IPS-20b (cell line): ENCODE measurements around the gene NSL1.

Experiments used
- H3K27ac ChIP-seq: one replicate; pipeline ENCODE4 v1.5.1; 2013; ENCODE audit warnings: low read length
- H3K27me3 ChIP-seq: 2 replicates; pipeline ENCODE4 v1.6.1; 2013; ENCODE audit warnings: mild to moderate bottlenecking, low read length, inconsistent platforms; ENCODE audit not compliant: insufficient read depth
- H3K36me3 ChIP-seq: 2 replicates; pipeline ENCODE4 v1.6.1; 2013; ENCODE audit warnings: low read depth, mild to moderate bottlenecking, inconsistent platforms, low read length, moderate library complexity; ENCODE audit not compliant: insufficient read depth
- H3K4me1 ChIP-seq: 2 replicates; pipeline ENCODE4 v1.6.1; 2013; ENCODE audit warnings: mild to moderate bottlenecking, control low read depth, inconsistent platforms, low read length, moderate library complexity; ENCODE audit not compliant: insufficient read depth
- H3K4me3 ChIP-seq: 2 replicates; pipeline ENCODE4 v1.5.1; 2013; ENCODE audit warnings: mild to moderate bottlenecking, low read length, inconsistent platforms
- H3K9ac ChIP-seq: 2 replicates; pipeline ENCODE4 v1.6.1; 2013; ENCODE audit warnings: low read depth, mild to moderate bottlenecking, inconsistent platforms, low read length, moderate library complexity
- H3K9me3 ChIP-seq: 2 replicates; pipeline ENCODE4 v1.6.1; 2013; ENCODE audit warnings: mild to moderate bottlenecking, low read depth, low read length, inconsistent platforms; ENCODE audit not compliant: insufficient read depth

The NSL1 gene

DNA sequence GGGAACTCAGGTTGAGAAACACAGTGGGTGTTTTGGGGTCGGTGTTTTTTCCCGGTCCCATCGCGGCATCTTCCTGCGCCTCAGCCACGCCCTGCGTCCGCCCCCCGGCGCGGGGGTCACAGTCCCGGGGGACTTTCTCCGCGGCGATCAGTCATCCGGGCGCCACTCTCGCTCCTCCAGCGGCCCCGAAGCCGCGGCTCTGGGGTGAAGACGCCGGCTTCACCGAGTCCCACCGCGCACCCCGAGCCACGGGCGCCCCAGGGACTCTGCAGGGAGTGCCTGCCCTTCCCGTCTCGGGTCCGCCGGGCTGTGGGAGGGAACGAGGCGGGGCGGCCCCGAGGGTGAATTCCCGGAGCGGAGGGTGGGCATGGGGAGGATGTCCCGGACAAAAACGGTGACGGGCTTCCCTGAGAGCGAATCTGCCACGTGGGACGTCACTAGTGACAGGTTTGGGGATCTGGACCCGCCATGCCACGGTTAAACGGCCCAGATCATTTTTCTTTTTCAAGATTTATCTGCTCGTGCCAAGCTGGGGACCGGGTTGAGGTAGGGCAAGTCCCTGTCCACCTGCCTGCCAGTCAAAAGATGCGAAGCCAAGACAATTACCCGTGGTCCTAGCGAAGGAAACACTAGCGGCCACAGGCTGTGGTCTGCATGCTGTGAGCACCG, 91.2 kb downstream of the NSL1 start:
- H3K36me3 ChIP-seq = no peaks in the 10 kb centered on the region
- H3K9me3 ChIP-seq = no peaks in the 10 kb centered on the region
- peaks cover 92% of the 10 kb centered on the region for H3K27me3 ChIP-seq
- no peak overlapping the region for H3K27ac ChIP-seq
- no peaks in the 10 kb centered on the region for H3K4me1 ChIP-seq
- peak overlapping the region; percentile 59; the same call in 1 of the 2 replicates for H3K4me3 ChIP-seq
- no peak overlapping the region for H3K9ac ChIP-seq

GRCh38 chr1:212699625-212700222, 91.9 kb downstream of the NSL1 start, which contains the start of gene BATF3:
Gene BATF3, minus strand, starts transcription at chr1:212699840. Its CDS starts 78 bp downstream, at chr1:212699762.
- no peak within 1 kb of the TSS for H3K9ac ChIP-seq
- no peaks in the 10 kb centered on the region for H3K9me3 ChIP-seq
- peak within 1 kb of the TSS; percentile 59; the same call in 1 of the 2 replicates for H3K4me3 ChIP-seq
- H3K27me3 ChIP-seq = peaks cover 92% of the 10 kb centered on the region
- H3K36me3 ChIP-seq = no peaks in the 10 kb centered on the region
- no peaks in the 10 kb centered on the region for H3K4me1 ChIP-seq
- H3K27ac ChIP-seq = no peak within 1 kb of the TSS

DNA sequence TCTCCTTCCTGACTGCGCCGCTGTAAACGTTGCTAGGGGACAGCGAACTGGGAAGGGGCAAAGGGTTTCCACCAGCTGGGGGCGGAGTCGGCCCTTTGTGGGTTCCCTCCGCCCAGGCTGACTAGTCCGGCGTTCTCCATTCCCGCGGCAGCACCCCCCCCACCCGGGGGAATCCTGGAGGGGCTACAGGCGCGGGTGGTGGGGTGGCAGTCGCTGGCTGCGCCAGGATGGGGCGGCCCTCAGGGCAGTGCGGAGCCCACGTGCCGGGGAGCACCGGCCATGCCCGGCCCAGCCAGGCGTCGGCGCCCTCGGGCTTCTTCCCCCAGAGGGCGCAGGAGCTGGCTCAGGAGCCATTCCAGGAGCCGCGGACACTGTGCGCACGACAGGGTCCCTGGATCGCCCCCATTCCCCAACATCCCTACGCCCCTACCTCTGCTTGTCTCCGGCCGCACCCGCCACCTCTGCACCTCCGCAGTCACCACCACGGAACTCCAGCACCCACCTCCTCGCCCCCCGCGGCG, 92.4 kb downstream of the NSL1 start:
- no peak overlapping the region for H3K27ac ChIP-seq
- peak overlapping the region; percentile 29; the same call in 1 of the 2 replicates for H3K4me3 ChIP-seq
- H3K4me1 ChIP-seq = no peaks in the 10 kb centered on the region
- no peaks in the 10 kb centered on the region for H3K9me3 ChIP-seq
- no peaks in the 10 kb centered on the region for H3K36me3 ChIP-seq
- peaks cover 86% of the 10 kb centered on the region for H3K27me3 ChIP-seq
- no peak overlapping the region for H3K9ac ChIP-seq

DNA sequence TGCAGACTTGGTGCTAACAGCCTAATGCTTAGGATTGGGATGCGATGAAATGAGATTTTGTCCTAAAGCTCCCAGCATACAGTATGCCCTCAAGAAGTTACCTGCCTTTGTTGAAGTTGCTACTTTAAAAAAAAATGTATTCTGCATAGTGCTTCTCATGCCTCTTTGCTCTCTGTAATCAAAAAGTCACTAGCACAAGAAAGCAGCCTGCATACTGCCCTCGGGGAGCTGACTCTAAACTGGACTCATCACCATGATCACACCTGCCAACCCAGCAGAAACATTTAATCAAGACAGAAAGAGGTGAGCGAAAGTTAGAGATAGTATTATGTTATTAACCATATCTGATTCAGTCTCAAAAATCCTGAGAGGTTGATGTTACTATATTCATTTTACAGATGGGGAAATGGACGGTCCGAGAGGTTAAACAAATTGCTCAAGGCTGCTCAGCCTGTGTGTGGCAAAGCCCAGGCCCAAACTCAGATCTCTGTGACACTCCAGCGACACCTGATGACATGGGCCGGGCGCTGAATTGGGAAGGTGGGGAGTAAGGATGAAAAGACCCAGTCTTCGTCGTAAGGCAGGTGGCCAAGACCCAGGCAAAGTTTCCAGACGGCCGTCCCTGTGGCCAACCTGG, 93.0 kb downstream of the NSL1 start:
- Histone ChIP-seq H3K4me1 (no peaks in the 10 kb centered on the region), H3K36me3 (no peaks in the 10 kb centered on the region), H3K9me3 (no peaks in the 10 kb centered on the region), H3K9ac (no peak overlapping the region), H3K27me3 (peaks cover 80% of the 10 kb centered on the region), H3K27ac (no peak overlapping the region), H3K4me3 (peak overlapping the region; percentile 29; the same call in 1 of the 2 replicates)

DNA sequence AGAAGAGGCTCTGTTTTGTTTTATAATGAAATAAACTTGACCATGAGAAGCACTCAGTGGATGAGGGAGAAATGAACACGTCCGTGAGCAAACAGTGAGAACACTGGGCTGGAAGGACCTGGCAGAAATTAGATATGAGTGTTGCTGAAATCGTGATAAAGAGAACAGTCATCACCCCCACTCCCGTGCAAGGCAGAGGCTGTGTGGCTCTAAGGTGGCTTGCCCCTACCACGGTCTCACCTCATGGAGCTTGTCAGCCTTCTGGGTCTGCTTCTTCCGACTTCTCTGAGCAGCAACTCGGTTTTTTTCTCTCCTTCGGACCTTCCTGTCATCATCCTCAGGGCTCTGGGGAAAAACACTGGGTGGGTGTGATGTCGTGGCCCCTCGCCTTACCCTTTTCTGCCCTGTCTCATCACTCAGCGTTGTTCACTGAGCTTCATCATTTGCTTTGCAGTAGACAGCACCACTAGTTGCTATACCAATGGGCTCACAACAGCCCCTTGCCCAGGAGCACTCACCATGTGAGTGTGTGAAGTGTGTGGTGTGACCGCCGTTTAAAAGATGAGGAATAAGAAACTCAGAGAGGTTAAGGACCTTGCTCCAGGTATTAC, 94.8 kb downstream of the NSL1 start:
- 0 out of 2 replicates have a peak, but pooled peaks cover 3% of the 10 kb centered on the region for H3K4me1 ChIP-seq
- H3K9me3 ChIP-seq = no peaks in the 10 kb centered on the region
- no peaks in the 10 kb centered on the region for H3K36me3 ChIP-seq
- H3K9ac ChIP-seq = no peak overlapping the region
- H3K4me3 ChIP-seq = no peak overlapping the region
- peaks cover 63% of the 10 kb centered on the region for H3K27me3 ChIP-seq
- H3K27ac ChIP-seq = no peak overlapping the region

DNA sequence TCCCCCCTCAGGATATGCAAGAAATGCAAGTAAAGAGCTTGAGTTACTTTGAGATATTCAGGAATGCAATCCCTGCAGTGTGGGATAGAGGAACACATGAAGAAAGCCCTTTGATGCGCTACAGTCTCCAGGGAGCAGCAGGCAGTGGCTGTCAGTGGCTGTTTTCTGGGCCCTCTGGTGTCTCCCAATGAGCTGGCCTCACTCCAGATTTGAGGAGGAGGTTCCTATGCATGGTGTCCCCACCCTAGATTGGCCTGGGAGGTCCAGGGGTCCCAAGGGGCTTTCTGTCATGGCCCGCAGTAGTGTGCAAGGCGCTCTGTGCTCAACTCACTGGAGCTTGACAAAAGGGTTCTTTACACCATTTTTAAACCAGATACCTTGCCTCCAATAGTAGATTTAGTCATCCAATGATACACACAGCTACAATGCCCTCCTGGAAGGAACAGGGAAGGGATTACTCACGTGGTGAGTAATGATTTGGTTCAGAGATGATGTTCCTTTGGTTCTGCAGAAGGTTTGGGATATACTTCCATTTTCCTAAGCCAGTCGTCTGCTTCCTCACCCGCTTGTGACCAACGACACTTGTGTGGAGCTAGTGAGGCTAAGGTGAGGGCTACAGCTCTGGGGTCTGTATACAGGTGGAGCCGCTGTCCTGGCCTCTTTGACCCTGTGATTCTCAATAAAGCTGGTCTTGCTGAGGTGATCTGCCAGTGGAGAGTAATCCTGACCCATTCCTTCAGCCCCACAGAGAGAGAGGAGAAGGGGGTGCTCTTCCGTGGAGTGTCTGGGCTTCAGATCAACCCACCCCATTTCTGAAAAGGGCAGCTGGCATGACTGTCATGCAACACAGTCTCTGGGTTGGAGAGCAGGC, 98.6 kb downstream of the NSL1 start:
- H3K9ac ChIP-seq = no peak overlapping the region
- peaks cover 13% of the 10 kb centered on the region; the same call in 1 of the 2 replicates for H3K4me1 ChIP-seq
- no peak overlapping the region for H3K4me3 ChIP-seq
- H3K27ac ChIP-seq = no peak overlapping the region
- H3K9me3 ChIP-seq = no peaks in the 10 kb centered on the region
- peaks cover 30% of the 10 kb centered on the region for H3K27me3 ChIP-seq
- no peaks in the 10 kb centered on the region for H3K36me3 ChIP-seq

DNA sequence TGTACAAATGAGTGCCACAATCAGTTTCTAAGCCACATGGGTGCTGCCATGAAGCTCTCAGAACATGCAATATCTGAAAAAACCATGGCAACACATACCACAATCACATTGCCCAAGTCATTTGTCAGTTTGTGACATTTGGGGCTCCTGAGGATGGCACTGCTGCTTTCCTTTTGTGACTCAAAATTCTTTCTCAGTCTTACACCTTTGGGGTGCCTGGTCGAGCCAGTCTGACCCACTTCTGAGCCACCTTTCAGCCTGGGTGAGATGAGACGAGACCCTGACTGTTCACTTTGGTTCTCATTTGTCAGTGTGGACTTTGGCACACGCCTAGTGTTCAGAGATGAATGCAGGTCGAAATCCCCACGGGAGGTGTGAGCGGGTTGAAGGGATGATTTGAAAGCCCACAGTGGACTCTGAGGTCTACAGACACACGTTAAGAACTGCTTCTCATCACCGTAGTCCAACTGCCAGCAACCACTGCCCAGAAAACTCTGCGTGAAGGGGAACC, 100.0 kb downstream of the NSL1 start:
- Histone ChIP-seq H3K27me3 (peaks cover 16% of the 10 kb centered on the region), H3K36me3 (no peaks in the 10 kb centered on the region), H3K27ac (no peak overlapping the region)

DNA sequence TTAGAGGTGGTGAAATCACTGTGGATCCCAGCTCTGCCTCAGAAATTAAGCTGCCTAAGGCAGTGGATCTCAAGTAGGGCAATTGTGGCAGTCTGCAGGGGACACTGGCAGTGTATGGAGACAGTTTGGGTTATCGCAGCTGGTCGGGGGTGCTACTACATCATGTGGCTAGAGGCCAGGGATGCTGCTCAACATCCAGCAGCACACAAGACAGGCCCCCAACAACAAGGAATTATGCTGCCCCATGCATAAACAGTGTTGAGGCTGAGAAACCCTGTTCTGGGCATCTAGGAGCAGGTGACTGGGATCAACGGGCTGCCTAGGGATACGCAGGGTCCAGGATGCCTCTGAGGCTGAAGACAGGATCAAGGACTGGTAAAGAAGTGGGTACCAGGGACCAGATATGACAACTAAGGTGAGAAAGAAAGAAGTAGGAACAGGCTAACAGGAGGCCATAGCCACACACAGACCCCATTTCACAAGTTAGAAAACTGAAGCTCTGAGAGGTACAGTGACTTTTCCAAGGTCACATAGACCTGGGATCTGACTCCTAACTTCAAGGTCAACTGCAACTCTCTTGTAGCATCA, 100.7 kb downstream of the NSL1 start:
- H3K27ac ChIP-seq = no peak overlapping the region
- no peaks in the 10 kb centered on the region for H3K36me3 ChIP-seq
- H3K9ac ChIP-seq = no peak overlapping the region
- no peak overlapping the region for H3K4me3 ChIP-seq
- H3K27me3 ChIP-seq = peaks cover 10% of the 10 kb centered on the region
- no peaks in the 10 kb centered on the region for H3K9me3 ChIP-seq
- H3K4me1 ChIP-seq = peaks cover 13% of the 10 kb centered on the region; the same call in 1 of the 2 replicates

More for the DNA sequence above, 100.0 kb downstream of the NSL1 start:
- Histone ChIP-seq H3K9ac (no peak overlapping the region), H3K4me3 (no peak overlapping the region), H3K4me1 (peaks cover 13% of the 10 kb centered on the region; the same call in 1 of the 2 replicates), H3K9me3 (no peaks in the 10 kb centered on the region)

- Histone ChIP-seq H3K36me3 (no peaks in the 10 kb centered on the region), H3K9me3 (no peaks in the 10 kb centered on the region), H3K4me1 (peaks cover 13% of the 10 kb centered on the region; the same call in 1 of the 2 replicates), H3K27me3 (0 out of 2 replicates have a peak, but pooled peaks cover 5% of the 10 kb centered on the region), H3K27ac (no peak overlapping the region), H3K4me3 (no peak overlapping the region), H3K9ac (no peak overlapping the region)
Observed at GRCh38 chr1:212689758-212690529, 101.6 kb downstream of the NSL1 start.

- H3K9me3 ChIP-seq = no peaks in the 10 kb centered on the region
Observed at GRCh38 chr1:212689196-212689725, 102.3 kb downstream of the NSL1 start.

More at GRCh38 chr1:212689196-212689725, 102.3 kb downstream of the NSL1 start:
- Histone ChIP-seq H3K9ac (no peak overlapping the region), H3K36me3 (no peaks in the 10 kb centered on the region), H3K4me3 (no peak overlapping the region), H3K27me3 (0 out of 2 replicates have a peak, but pooled peaks cover 5% of the 10 kb centered on the region), H3K4me1 (peaks cover 13% of the 10 kb centered on the region; the same call in 1 of the 2 replicates), H3K27ac (no peak overlapping the region)
